ENCODE measurements around the gene SENP5. TPM values are rescaled to one million over a fixed set of nuclear protein-coding genes. Genes with fewer than 3 reads are reported as not detected.

The SENP5 gene
- total RNA-seq, 1 donor from 2014 or later, result 46.1 TPM

DNA sequence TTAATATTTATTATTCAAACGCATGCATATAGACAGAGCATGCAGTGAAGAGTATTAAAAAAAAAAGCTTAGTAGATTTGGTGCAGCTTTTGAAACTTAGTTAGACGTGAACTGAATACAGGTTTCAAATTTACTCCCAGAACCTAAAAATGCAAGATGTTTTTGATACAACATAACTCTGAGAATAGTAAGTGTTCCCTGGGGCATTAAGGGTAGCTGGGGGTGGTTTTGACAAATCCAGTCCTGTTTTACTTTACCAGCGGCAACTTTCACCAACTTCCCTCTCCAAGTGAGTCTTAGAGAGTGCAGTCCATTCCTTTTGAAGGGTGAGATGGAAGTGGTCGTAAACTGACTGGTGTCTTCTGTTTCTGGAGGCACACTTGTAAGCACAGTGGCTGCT, 63.4 kb downstream of the SENP5 start:
- Mint-ChIP-seq H3K36me3 (peaks cover 18% of the 10 kb centered on the region), H3K4me1 (no peaks in the 10 kb centered on the region), H3K4me3 (no peak overlapping the region), H3K9me3 (no peaks in the 10 kb centered on the region), H3K27me3 (ENCODE audit: insufficient read depth, low read depth) (no peaks in the 10 kb centered on the region), H3K27ac (no peak overlapping the region)
- Histone ChIP-seq H3K79me2 (ENCODE audit: low read depth) (no peaks in the 10 kb centered on the region), H2AFZ (replicated peaks) (no peak overlapping the region), H3K9me3 (ENCODE audit: low read depth) (no peaks in the 10 kb centered on the region), H4K20me1 (ENCODE audit: low read depth) (no peaks in the 10 kb centered on the region), H3K4me1 (no peaks in the 10 kb centered on the region), H3K4me3 (no peak overlapping the region), H3K4me2 (no peak overlapping the region), H3K27me3 (no peaks in the 10 kb centered on the region), H3F3A (ENCODE audit: low read depth) (peaks cover 19% of the 10 kb centered on the region), H3K36me3 (peaks cover 2% of the 10 kb centered on the region), H3K27ac (no peak overlapping the region), H3K9ac (no peak overlapping the region)
- TF ChIP-seq, protein P1, sequence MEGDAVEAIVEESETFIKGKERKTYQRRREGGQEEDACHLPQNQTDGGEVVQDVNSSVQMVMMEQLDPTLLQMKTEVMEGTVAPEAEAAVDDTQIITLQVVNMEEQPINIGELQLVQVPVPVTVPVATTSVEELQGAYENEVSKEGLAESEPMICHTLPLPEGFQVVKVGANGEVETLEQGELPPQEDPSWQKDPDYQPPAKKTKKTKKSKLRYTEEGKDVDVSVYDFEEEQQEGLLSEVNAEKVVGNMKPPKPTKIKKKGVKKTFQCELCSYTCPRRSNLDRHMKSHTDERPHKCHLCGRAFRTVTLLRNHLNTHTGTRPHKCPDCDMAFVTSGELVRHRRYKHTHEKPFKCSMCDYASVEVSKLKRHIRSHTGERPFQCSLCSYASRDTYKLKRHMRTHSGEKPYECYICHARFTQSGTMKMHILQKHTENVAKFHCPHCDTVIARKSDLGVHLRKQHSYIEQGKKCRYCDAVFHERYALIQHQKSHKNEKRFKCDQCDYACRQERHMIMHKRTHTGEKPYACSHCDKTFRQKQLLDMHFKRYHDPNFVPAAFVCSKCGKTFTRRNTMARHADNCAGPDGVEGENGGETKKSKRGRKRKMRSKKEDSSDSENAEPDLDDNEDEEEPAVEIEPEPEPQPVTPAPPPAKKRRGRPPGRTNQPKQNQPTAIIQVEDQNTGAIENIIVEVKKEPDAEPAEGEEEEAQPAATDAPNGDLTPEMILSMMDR (IDR thresholded peaks at IDR 0.05), result no peak
- TF ChIP-seq EZH2 (IDR thresholded peaks at IDR 0.05) (no peak), EZH2phosphoT487 (IDR thresholded peaks at IDR 0.05) (no peak)
- no peak for DNase-seq (ENCODE audit: low spot score)

DNA sequence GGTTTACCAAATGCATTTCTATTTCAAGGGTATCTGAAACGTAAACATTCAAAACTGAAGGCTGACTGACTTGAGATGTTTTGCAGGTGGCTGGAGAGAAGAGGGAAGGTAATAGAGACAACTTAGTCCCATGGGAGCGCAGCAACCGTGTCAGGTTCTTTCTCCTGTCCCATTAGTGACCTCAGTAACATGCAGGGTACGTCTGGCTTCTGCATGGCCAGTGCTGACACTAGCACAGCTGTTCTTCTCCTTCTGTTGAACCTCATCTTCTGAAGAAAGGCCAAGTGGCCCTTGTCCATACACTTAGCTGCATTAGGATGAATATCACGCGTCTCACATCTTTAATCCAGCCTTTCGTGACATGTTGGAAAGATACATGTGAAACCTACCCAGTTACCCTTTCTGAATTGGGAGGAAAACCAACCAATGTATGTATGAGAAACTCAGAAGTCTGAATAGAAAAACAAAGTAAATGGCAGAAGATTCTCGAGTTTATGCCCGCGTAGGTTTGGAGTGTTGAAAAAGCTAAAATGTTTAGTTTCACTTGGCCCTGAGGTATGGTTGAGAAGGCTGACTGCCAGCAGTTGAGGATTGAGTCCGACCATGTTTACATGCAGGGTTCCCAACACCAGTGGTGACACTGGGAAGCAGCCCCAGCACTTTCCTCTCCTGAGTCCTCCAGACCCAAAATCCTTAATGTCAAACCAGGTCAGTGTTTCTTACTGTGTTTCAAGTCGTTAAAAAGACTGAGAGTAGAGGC, 64.3 kb downstream of the SENP5 start:
- Histone ChIP-seq H4K20me1 (ENCODE audit: low read depth) (no peaks in the 10 kb centered on the region), H3F3A (ENCODE audit: low read depth) (peaks cover 22% of the 10 kb centered on the region), H3K27me3 (no peaks in the 10 kb centered on the region), H3K36me3 (peaks cover 6% of the 10 kb centered on the region), H3K79me2 (ENCODE audit: low read depth) (no peaks in the 10 kb centered on the region), H3K9me3 (ENCODE audit: low read depth) (no peaks in the 10 kb centered on the region), H3K4me1 (no peaks in the 10 kb centered on the region), H2AFZ (replicated peaks) (no peak overlapping the region), H3K4me2 (no peak overlapping the region), H3K27ac (no peak overlapping the region), H3K4me3 (no peak overlapping the region), H3K9ac (no peak overlapping the region)
- Mint-ChIP-seq H3K27me3 (ENCODE audit: insufficient read depth, low read depth) (no peaks in the 10 kb centered on the region), H3K36me3 (peaks cover 24% of the 10 kb centered on the region), H3K9me3 (no peaks in the 10 kb centered on the region), H3K27ac (no peak overlapping the region), H3K4me1 (no peaks in the 10 kb centered on the region), H3K4me3 (no peak overlapping the region)
- TF ChIP-seq EZH2 (IDR thresholded peaks at IDR 0.05) (no peak), EZH2phosphoT487 (IDR thresholded peaks at IDR 0.05) (no peak)
- TF ChIP-seq, protein P1 (IDR thresholded peaks at IDR 0.05), result no peak
- DNase-seq (ENCODE audit: low spot score), result no peak

DNA sequence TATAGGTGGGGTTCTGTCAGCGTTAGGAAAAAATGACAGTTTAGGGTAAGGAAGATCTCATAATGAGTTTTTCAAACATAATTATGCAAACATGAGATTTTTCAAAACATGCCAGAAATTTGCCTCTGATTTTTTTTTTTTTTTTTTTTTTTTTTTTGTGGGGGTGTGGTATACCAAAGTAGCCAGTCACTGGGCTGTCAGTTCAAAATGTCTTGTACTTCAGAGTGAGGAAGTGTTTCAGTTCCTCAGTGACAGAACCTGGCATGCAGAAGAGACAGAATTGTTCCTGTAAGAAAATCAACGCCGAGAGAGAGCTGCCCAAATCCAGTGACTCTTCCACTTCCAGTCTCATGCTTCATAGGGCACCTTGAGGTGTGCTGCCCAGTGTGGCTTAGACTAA, 64.9 kb downstream of the SENP5 start:
- Histone ChIP-seq H3K27ac (no peak overlapping the region), H3F3A (ENCODE audit: low read depth) (peaks cover 27% of the 10 kb centered on the region), H4K20me1 (ENCODE audit: low read depth) (no peaks in the 10 kb centered on the region), H2AFZ (replicated peaks) (no peak overlapping the region), H3K4me1 (no peaks in the 10 kb centered on the region), H3K36me3 (peaks cover 8% of the 10 kb centered on the region), H3K79me2 (ENCODE audit: low read depth) (no peaks in the 10 kb centered on the region), H3K9me3 (ENCODE audit: low read depth) (no peaks in the 10 kb centered on the region), H3K4me3 (no peak overlapping the region), H3K27me3 (no peaks in the 10 kb centered on the region), H3K4me2 (no peak overlapping the region), H3K9ac (no peak overlapping the region)
- Mint-ChIP-seq H3K36me3 (peaks cover 27% of the 10 kb centered on the region), H3K9me3 (no peaks in the 10 kb centered on the region), H3K4me1 (no peaks in the 10 kb centered on the region), H3K4me3 (no peak overlapping the region), H3K27ac (no peak overlapping the region), H3K27me3 (ENCODE audit: insufficient read depth, low read depth) (no peaks in the 10 kb centered on the region)
- no peak for DNase-seq (ENCODE audit: low spot score)
- TF ChIP-seq EZH2 (IDR thresholded peaks at IDR 0.05) (no peak), EZH2phosphoT487 (IDR thresholded peaks at IDR 0.05) (no peak)
- TF ChIP-seq, protein P1 (IDR thresholded peaks at IDR 0.05), result no peak
